HG02642 (cell line): Measurements from ENCODE around the gene NEK10.
A peak's percentile ranks its signal among the peaks of the same experiment; 100 is the strongest.
"Not testable (repeated sequence)": the region's sequence is repeated elsewhere in the genome, so short reads cannot be mapped to it uniquely, and the experiment has no call there.

Experiments used
- ATAC-seq: cut with Tn5 transposase; IDR thresholded peaks from one replicate; pipeline ENCODE4 v1.9.1; 2021; ENCODE audit warnings: mild to moderate bottlenecking; ENCODE audit not compliant: unreplicated experiment, poor library complexity

NEK10 gene

DNA sequence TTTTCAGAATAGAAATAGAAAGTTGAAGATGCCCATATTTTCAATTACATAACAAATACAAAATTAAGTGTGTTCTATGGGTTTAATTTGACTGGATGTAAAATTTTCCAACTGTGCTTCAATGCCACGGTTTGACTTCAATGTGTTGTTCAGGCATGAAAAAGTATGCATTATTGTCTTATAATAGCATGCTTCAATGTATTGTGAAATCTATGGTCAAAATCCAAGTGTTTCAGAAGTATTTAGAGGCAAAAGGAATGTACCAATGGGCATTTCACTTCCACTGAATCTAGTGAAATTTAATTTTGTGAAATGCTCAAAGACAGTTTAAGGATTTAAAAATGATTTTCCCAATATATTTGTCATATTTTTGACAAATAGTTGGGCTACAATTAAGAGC, 16.0 kb downstream of the NEK10 start:
- no peak for ATAC-seq

DNA sequence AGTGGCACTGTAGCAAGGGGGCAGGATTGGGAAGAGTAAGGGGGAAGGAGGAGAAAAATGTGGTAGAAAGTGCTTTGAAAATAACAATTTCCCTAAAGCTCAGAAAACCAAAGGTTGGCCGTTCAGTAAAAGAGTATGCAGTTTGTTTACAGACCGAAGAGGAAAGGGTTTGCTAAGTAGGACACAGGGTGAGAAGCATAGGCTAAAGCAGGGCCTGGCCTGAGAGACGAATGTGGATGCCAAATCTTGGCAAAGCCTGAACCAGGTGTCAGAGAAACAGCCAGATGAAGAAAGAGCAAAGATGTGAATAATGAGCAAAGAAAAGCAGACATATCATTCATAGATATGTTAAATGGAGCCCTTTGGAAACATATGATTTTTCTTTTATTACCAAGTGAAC, 17.1 kb downstream of the NEK10 start:
- ATAC-seq: no peak

DNA sequence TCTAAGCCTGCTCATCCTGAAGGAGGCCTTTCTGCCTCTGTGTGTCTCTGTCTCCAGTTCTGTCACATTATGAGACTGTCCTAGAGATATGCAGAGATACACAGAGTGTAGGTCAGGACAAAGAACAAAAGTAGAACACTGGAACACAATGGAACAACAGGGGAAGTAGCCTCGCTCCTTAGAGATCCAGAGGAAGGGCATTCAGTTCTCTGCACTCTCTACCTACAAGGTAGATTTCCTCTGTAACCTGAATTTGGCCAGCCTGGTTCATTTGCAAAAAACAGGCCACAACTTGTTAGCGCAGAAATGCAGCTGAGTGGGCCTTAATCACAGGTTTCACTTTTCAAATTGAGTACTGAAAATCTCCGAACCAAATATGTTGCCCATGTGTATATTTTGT, 19.4 kb downstream of the NEK10 start:
- ATAC-seq: peak; percentile 67

DNA sequence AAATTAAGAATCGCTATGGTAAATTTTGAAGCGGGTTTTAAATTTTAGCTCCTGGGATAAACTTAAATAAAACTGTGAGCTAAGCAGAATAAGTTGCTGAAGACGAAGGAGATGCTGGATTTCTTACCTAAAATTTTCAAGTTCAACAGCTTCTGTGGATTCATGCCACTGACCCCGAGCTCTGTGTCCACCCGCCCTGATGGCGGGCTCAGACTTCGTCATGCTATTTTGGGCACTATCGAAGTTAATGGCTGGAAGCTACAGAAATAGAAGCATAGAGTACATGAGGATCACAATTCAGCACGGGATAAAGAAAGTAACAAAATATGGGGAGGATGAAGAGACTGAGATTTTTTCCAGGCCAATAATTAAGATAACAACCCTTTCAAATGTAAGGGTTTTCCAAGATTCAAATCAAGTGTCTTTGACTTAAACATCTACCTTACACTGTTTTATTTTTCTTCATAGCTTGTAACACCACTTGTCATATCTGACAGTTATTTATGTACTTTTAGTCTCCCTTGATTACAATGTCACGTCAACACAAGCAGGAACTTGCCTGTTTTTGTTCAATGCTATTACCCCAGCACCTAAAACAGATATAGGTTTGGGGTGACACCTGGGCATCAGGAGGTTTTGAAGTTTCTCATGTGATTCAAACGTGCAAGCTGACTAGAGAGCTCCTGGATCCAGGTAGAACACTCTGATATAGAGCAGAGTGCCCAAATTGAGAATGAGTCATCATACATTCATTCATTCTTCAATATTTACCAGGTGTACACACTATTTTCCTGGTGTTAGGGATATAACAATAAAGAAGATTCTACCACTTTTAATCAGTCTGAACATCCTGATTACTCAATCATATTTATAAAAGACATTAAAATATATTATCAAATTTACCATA, 23.0 kb downstream of the NEK10 start:
- ATAC-seq: no peak

DNA sequence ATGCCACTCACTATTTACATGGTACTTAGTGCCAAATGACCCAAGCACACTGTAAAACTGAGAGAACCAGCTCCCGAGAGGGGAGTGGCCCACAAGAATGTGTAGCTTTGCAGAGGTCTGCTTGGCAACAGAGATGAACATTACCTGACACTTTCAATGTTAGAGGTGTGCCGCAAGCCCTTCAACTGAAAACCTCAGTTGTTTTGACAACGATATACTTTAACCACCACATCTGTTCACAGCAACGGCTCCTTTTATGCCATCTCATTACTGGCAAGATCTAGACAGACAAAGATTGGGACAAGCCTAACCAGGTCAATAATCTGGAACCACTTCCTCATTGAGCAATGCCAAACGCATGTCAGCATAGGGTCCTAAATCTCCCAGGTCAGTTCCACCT, 23.7 kb downstream of the NEK10 start:
- ATAC-seq: no peak

DNA sequence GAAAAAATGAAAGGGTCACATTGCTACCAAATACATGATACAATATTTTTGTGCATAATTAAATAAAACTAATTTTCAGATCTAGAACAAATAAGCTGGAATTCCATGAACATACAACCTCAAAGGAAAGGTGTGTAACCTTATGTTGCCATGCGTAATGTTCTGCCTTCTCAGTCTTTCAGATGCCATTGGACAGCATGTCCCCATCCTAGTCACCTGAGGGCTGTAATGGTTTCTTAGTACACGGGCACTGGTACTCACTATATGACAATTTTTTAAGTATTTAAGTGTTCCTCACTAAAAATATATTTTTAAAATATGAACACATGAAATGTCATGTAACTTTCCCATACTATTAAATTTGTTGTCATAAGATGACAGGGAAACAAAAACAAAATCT, 24.1 kb downstream of the NEK10 start:
- no peak for ATAC-seq

DNA sequence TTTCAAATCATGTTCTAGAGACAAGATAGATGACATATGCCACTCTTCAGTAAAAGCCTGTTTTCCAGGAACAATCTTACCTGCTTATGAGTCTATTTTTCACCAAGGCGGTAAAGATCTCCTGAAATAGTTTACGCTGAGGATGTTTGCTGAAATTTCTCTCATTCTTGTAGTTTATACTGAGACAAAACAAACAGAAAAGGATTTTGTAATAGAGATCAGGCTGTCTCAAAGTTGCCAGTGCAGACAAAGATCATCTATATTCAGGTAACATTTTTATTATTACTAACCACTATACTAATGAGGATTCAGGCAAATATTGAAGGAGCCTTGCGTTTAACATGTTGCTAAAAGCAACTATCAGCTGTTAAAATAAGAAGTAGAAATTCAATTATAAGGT, 25.0 kb downstream of the NEK10 start:
- ATAC-seq: no peak

DNA sequence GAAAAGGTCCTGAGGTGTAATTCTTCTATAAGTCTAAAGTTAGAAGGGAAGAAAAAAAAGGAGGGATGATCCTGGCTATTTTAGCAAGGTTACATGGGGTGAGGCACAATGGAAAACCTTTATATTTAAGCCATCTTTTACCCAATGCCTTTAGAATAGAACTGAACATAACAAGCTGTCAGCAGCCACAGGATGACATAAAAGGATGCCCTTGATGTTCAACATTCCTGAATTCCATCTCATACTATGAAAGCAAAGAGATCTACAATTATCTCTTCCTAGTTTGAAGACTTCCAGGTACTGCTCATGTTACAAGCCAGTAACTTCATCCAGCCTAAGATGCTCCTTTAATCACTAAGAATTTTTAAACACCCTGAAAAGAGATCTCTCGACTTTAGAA, 26.9 kb downstream of the NEK10 start:
- ATAC-seq: no peak

DNA sequence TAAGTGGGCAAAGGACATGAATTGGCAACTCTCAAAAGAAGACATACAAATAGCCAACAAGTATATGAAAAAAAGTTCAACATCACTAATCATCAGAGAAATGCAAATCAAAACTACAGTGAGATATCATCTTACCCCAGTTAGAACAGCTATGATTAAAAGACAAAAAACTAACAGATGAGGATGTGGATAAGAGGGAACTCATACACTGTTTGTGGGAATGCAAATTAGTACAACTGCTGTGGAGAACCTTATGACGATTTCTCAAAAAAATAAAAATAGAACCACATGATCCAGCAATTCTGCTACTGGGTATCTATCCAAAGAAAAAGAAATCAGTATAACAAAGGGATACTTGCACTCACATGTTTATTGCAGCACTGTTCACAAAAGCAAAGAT, 28.6 kb downstream of the NEK10 start:
- ATAC-seq: peak; percentile 63

DNA sequence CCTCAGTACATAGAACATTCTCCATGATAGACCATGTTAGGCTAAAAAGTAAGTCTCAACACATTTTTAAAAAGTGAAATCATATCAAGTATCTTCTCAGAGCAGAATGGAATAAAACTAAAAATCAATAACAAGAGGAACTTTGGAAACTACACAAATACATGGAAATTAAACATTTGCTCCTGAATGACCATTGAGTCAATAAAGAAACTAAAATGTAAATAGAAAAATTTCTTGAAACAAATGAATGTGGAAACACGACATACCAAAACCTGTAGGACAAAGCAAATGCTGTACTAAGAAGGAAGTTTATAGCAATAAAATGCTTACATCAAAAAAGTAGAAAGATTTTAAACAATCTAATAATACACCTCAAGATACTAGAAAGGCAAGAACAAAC, 33.6 kb downstream of the NEK10 start:
- ATAC-seq: no peak

DNA sequence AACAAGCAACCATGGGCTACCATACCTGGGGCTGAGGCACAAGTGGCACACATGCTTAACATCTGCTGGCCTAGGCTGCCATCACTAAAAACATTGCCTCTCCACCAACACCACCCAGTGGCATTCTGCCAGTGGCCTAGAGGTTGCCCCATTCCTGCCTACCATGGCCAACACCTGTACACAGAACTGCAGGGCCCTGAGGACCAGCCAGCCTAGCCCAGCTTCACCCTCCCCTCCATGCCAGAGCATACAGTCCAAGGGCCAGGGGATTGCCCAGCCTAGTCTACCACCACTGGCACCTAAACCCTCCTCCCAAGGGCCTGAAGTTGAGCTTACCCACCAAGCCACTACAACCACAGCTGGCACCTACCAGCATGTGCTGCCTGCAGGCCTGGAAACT, 35.3 kb downstream of the NEK10 start:
- ATAC-seq: no peak

DNA sequence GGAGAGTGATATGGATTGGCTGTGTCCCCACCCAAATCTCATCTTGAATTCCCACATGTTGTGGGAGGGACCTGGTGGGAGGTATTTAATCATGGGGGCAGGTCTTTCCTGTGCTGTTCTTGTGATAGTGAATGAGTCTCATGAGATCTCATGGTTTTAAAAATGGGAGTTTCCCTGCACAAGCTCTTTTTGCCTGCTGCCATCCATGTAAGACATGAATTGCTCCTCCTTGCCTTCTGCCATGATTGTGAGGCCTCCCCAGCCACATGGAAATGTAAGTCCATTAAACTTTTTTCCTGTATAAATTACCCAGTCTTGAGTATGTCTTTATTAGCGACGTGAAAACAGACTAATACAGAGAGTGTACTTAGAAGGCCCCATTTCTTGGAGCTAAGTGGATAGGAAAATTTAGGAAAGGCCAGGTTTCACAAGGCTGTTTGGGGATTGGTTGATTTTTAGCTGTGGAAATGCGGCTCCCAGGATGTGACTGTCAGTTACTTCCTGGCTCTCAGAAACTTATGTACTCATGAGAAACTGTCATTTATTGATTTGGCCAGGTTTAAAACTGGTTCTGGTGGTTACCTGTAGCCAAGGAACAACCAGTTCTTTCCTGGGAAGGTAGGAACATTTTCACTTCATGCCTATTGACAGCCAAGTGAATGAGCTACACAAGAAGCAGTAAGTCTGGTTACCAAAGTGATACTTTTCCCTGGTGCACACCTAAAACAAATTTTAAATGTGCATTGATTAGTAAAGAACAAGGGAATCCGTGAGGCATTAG, 40.0 kb downstream of the NEK10 start:
- ATAC-seq: not testable (repeated sequence)

DNA sequence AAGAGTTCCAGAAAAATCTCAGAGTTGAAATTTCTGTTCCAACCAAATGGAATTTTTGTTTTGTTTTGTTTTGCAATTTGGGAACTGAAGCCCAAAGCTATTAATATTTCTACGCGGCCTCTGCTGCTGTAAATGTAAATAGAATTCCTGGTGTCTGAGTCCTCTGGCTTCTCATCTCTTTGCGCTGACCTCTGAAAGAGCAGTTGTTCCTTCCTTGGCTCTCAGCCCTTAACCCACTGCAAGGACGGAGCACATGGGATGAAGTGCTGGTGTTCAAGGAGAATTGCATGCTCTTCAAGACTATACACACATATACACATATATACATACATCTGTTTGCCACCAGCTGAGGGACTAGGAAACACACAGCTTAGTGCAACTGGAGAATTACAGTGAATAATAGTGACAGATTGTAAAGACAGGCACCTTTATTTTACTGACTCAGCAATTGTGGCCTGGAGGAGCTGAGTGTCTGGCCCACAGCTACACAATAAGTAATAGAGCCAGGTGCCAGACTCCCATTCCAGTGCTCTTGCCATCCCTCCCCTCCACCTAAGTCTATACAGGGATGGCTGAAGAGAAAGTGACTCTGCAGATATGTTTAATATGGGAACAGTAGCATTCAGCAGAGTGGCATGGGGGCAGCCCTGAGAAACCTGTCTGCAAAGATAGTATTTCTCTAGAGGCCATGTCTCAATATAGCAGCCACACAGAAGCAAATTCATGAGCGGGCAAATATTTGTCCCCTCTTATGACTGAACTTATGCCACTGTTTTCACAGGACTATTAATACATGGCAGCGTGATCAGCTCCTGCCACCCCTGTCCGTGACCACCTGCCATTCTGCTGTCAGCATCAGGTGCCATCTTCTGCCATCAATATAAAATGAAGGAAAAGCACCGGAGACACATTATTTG, 42.3 kb downstream of the NEK10 start:
- no peak for ATAC-seq

DNA sequence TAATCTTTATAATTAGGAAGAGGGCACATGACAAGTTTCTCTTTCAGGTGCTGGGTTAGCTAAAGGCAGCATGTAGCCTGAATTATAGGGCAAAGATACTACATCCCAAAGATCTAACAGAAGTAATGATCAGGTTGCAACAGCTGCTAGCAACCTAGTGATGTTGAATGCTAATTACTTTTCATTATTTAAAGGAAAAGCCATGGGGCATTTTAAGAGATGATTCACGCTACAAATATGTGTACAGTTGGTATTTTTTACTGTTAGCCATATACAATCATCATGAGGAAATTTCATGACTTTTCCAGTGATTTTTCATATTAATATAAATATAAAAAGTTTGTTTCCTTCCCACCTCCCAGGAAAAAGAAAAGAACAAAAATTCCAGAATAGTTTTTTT, 43.0 kb downstream of the NEK10 start:
- ATAC-seq: no peak

DNA sequence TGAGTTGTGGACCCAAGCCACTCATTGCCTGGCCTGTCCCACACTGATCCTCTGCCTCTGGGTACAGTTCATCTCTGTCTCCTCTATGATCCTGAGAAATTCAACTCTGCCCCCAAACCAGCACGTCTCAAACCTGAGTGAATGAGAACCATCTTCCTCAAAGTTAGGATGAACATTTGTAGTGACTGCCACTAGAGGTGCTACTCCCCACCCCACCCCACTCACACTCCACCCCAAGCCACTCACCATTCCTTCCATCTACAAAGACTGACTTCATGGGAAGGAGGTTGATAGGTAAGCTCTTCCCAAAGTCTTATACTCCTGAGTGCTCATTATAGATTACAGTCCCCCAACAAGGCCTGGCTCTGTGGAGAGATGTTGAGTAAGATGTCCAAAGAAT, 43.8 kb downstream of the NEK10 start:
- peak; percentile 58 for ATAC-seq

DNA sequence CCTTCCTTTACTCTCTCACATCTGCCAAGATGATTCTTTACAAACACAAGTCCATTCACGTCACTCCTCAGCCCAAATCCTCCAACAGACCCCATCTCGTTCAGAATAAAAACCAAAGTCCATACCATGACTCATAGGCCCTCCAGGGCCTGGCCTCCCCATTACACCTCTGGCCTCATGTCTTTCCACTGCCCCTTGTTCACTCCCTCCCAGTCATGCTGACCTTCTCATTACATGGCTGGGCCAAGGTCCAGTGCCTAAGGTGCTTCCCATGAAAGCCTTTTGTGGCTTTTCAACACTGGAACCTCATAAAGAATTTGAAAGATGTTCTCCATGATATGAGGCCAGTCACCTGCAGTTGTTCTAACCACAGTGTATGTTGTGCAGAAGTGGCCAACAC, 44.5 kb downstream of the NEK10 start:
- ATAC-seq: peak; percentile 5

DNA sequence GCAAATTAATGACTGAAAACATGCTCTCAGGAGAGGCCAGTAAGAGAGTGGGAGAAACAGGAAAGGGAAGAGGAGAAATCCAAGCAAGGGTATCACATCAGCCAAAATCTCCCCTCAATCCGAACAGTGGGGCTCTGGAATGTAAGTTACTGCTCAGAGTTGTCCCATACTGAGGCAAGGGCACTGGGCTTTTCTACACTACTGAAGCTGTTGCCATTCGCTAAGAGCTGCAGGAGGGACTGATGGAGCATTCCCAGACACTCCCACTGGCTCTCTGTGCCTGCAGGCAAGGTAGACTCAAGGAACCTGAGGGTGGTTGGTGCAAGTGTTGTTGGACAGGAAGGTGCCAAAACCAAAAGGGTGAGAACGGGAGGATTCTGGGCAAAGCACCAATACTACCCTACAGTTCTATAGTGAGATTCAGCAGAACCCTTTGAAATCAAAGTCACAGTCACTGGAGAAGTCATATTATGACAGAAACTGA, 46.1 kb downstream of the NEK10 start:
- ATAC-seq: no peak

DNA sequence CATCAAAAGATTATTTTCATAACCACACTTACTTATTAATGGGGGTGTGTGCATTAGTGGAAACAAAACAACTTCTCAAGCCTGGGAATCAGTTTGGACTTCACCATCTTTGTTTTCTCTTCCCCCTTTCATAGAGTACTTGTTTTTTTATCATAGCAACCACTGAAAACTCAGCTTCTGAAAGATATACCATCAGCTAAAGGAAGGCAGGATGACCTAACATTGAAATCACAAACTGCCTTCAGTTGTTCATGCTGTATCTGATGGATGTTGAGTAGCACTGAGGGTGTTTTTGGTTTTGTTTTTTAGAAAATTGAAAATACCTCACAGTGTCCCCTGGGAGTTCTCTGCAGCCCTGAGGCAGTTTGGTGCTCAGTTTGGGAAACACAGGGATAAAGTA, 46.5 kb downstream of the NEK10 start:
- ATAC-seq: no peak

DNA sequence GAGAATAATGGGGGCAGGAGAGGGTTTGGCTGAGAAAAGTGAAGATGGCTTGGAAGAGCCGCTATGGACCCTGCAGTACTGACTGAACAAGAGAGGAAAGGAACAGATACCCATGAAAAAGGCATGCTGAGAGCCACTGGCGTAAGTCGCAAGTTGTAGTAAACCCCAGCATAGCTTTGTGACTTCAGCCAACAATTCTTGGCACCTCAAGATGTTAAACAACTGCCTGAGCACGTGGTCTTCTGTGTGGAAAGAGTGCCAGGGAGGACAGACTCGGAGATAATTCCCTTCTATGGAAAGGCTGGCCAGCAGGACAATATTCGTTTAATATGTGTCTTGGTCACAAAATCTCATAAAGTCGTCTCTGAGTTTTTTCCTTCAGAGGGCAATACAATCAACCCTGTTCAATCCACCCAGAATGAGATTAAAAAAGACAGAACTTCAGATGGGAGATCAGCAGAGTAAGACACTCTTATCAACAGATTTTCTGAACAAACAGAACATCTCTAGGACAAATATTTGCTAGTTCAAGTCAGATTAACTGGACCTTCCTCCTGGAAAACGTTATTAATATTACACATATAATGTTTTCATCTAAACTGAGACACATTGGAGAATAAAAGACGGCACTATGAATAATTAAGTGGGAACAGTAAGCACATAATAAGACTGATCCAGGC, 49.2 kb downstream of the NEK10 start:
- no peak for ATAC-seq

DNA sequence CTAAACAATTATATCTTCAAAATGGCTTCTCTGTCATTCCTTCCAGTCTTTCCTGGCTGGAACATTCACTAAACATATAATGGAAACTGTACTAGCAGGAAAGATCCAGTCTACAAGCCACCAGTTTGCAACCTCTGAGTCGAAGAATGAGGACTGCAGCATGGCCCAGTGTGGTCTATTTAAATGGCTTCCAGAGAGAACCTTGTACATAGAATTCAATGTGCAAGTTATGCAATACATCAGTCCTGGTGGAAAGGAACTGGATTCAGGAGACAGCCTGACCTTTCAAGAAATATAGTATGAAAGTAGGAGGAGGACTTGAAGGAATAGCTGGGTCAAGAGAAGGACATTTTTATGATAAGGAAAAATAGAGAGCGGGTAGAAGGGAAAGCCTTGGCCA, 49.9 kb downstream of the NEK10 start:
- no peak for ATAC-seq
